PC-3 (cell line): Measurements from ENCODE around the gene FARP1. TPM values are rescaled to one million over a fixed set of nuclear protein-coding genes. Genes with fewer than 3 reads are reported as not detected.

Experiments
- ATAC-seq: fragments of 200-7000 bp; cut with Tn5 transposase; 2 replicates; pipeline ENCODE4 v1.9.1; 2020; ENCODE audit warnings: mild to moderate bottlenecking, moderate library complexity
- BruUV-seq: library from RNA; stranded (reverse); fragments of 400-500 nt; replicated peaks from 2 replicates; lab custom pipeline; 2021; lab: Mats Ljungman, UMichigan
- CTCF ChIA-PET: fragments of 300-600 bp; sonication (Branson Sonifier 250); formaldehyde crosslinking; loops from one replicate; lab custom pipeline; 2022; ENCODE audit warnings: antibody characterized with exemption; lab: Charles Lee
- POLR2A ChIA-PET: fragments of 300-600 bp; sonication (Branson Sonifier 250); formaldehyde crosslinking; loops from one replicate; lab custom pipeline; 2022; ENCODE audit warnings: antibody characterized with exemption; ENCODE audit not compliant: unreplicated experiment; lab: Charles Lee
- DNase-seq: peaks from one replicate; pipeline ENCODE4 v3.0.0-alpha.2; 2015
- H2AFZ ChIP-seq: fragments of 300-600 bp; sonication (generic); 2 replicates; pipeline ENCODE4 v1.6.0; 2016; ENCODE audit warnings: antibody characterized with exemption, low read length
- H3F3A ChIP-seq: fragments of 300-600 bp; sonication (generic); one replicate; pipeline ENCODE4 v1.6.0; 2017; ENCODE audit warnings: antibody characterized with exemption, low read length, control low read depth, mild to moderate bottlenecking; ENCODE audit not compliant: unreplicated experiment
- H3K27ac ChIP-seq: fragments of 300-600 bp; sonication (generic); 2 replicates; pipeline ENCODE4 v1.5.1; 2016; ENCODE audit warnings: mild to moderate bottlenecking, low read length
- H3K27me3 ChIP-seq: fragments of 300-600 bp; sonication (generic); 2 replicates; pipeline ENCODE4 v1.6.1; 2016; ENCODE audit warnings: low read length, mixed read lengths
- H3K36me3 ChIP-seq: fragments of 300-600 bp; sonication (generic); 2 replicates; pipeline ENCODE4 v1.6.1; 2016; ENCODE audit warnings: low read depth, mixed run types, low read length, mixed read lengths
- H3K4me1 ChIP-seq: fragments of 300-600 bp; sonication (generic); 2 replicates; pipeline ENCODE4 v1.5.1; 2016; ENCODE audit warnings: low read length; ENCODE audit not compliant: insufficient read depth
- H3K4me2 ChIP-seq: fragments of 300-600 bp; sonication (generic); 2 replicates; pipeline ENCODE4 v1.6.0; 2016; ENCODE audit warnings: low read length
- H3K4me3 ChIP-seq: fragments of 300-600 bp; sonication (generic); 2 replicates; pipeline ENCODE4 v1.5.1; 2016; ENCODE audit warnings: mild to moderate bottlenecking, low read length, mixed read lengths
- H3K79me2 ChIP-seq: fragments of 300-600 bp; sonication (generic); 2 replicates; pipeline ENCODE4 v1.6.1; 2017; ENCODE audit warnings: low read length, mixed read lengths
- H3K9ac ChIP-seq: fragments of 300-600 bp; sonication (generic); 2 replicates; pipeline ENCODE4 v1.6.0; 2016; ENCODE audit warnings: mild to moderate bottlenecking, low read length
- H3K9me2 ChIP-seq: fragments of 300-600 bp; sonication (generic); replicated peaks from 2 replicates; pipeline ENCODE4 v1.6.1; 2016; ENCODE audit warnings: mixed run types, low read length, mixed read lengths
- H3K9me3 ChIP-seq: fragments of 300-600 bp; sonication (generic); 2 replicates; pipeline ENCODE4 v1.6.1; 2016; ENCODE audit warnings: low read length, mixed read lengths
- H4K20me1 ChIP-seq: fragments of 300-600 bp; sonication (generic); 2 replicates; pipeline ENCODE4 v1.6.1; 2016; ENCODE audit warnings: low read length, mixed read lengths
- CTCF ChIP-seq: fragments of 300-600 bp; sonication (generic); conservative IDR thresholded peaks from 2 replicates; pipeline ENCODE4 v1.5.1; 2017; ENCODE audit warnings: antibody characterized with exemption, low read depth, mild to moderate bottlenecking, low read length
- EZH2 ChIP-seq: fragments of 300-600 bp; sonication (generic); IDR thresholded peaks from one replicate; pipeline ENCODE4 v1.6.1; 2017; ENCODE audit warnings: antibody characterized with exemption, mild to moderate bottlenecking, low read length; ENCODE audit not compliant: unreplicated experiment
- EZH2phosphoT487 ChIP-seq: fragments of 300-600 bp; sonication (generic); IDR thresholded peaks from 2 replicates; pipeline ENCODE4 v1.6.1; 2018; ENCODE audit warnings: mild to moderate bottlenecking, antibody characterized with exemption, low read length, borderline replicate concordance
- intact Hi-C: fragments of 100-400 bp; cut with micrococcal nuclease; formaldehyde crosslinking; loops from 2 replicates; pipeline ENCODE4 v1.9.0; 2023
- total RNA-seq: library from RNA; depleted of rRNA; stranded (reverse); fragments of >200 nt; gene quantifications from 2 replicates; pipeline ENCODE4 v1.2.3, GENCODE V29; 2014

The FARP1 gene
- total RNA-seq, 1 experiment from 2014 or later, result 18.2 TPM

GRCh38 chr13:98190889-98191444 is 48.1 kb downstream of the FARP1 start:
- Histone ChIP-seq H3K4me1 (no peaks in the 10 kb centered on the region), H2AFZ (no peak overlapping the region), H3K4me3 (no peak overlapping the region), H3K4me2 (no peak overlapping the region), H3K9me2 (no peaks in the 10 kb centered on the region), H3K27me3 (no peaks in the 10 kb centered on the region), H3K9me3 (no peaks in the 10 kb centered on the region), H3K27ac (no peak overlapping the region), H3K36me3 (no peaks in the 10 kb centered on the region), H3K9ac (no peak overlapping the region), H3K79me2 (0 out of 2 replicates have a peak, but pooled peaks cover 5% of the 10 kb centered on the region), H4K20me1 (no peaks in the 10 kb centered on the region), H3F3A (no peaks in the 10 kb centered on the region)
- no peak for TF ChIP-seq EZH2
- no peak for TF ChIP-seq EZH2phosphoT487
- intact Hi-C loops, result no loop called here
- ChIA-PET CTCF (no interaction called here), POLR2A (no interaction called here)
- ATAC-seq, result no peak
- no peak for DNase-seq
- BruUV-seq, result no TSS peak

- ATAC-seq, result no peak
- no peaks in the 10 kb centered on the region for H4K20me1 ChIP-seq
- CTCF ChIA-PET, result no interaction called here
- no peak for TF ChIP-seq EZH2phosphoT487
- TF ChIP-seq EZH2, result no peak
- no peak for TF ChIP-seq CTCF
- no peak overlapping the region for H2AFZ ChIP-seq
- H3K27ac ChIP-seq, result no peak overlapping the region
- no peaks in the 10 kb centered on the region for H3K9me3 ChIP-seq
- DNase-seq, result no peak
- H3K36me3 ChIP-seq, result no peaks in the 10 kb centered on the region
- H3K4me2 ChIP-seq, result no peak overlapping the region
- no peak overlapping the region for H3K4me3 ChIP-seq
- H3K27me3 ChIP-seq, result no peaks in the 10 kb centered on the region
- no peaks in the 10 kb centered on the region for H3K4me1 ChIP-seq
- H3K9ac ChIP-seq, result no peak overlapping the region
- H3K79me2 ChIP-seq, result 0 out of 2 replicates have a peak, but pooled peaks cover 5% of the 10 kb centered on the region
- intact Hi-C loops, result no loop called here
- POLR2A ChIA-PET, result no interaction called here
- H3F3A ChIP-seq, result no peaks in the 10 kb centered on the region
- no TSS peak for BruUV-seq
- H3K9me2 ChIP-seq, result no peaks in the 10 kb centered on the region
These were observed 49.1 kb downstream of the FARP1 start for GRCh38 chr13:98192008-98192407.

GRCh38 chr13:98195054-98195791 is 52.3 kb downstream of the FARP1 start:
- H3K4me1 ChIP-seq, result no peaks in the 10 kb centered on the region
- no peak overlapping the region for H2AFZ ChIP-seq
- intact Hi-C loops, result no loop called here
- no peak overlapping the region for H3K4me2 ChIP-seq
- H3F3A ChIP-seq, result no peaks in the 10 kb centered on the region
- ChIA-PET POLR2A (no interaction called here), CTCF (interaction anchor here (0.5 kb wide), 1 partner anchor 34 kb away, joined by 4 read pairs; no protein-coding TSS in a partner anchor)
- no peak overlapping the region for H3K27ac ChIP-seq
- H4K20me1 ChIP-seq, result no peaks in the 10 kb centered on the region
- H3K9me2 ChIP-seq, result no peaks in the 10 kb centered on the region
- H3K9ac ChIP-seq, result no peak overlapping the region
- 0 out of 2 replicates have a peak, but pooled peaks cover 5% of the 10 kb centered on the region for H3K79me2 ChIP-seq
- no peaks in the 10 kb centered on the region for H3K9me3 ChIP-seq
- ATAC-seq (no peak), DNase-seq (no peak)
- TF ChIP-seq EZH2 (no peak), CTCF (no peak), EZH2phosphoT487 (no peak)
- BruUV-seq, result no TSS peak
- no peaks in the 10 kb centered on the region for H3K27me3 ChIP-seq
- no peak overlapping the region for H3K4me3 ChIP-seq
- H3K36me3 ChIP-seq, result no peaks in the 10 kb centered on the region
